KMS-11 (cell line): ENCODE results near the gene ADAMTS12.

ENCODE experiments used
- H2AFZ ChIP-seq: fragments of 200-600 bp; sonication (generic); 2 replicates; pipeline ENCODE4 v1.6.1; 2016; ENCODE audit warnings: antibody characterized with exemption, mixed run types, low read depth
- H3K27ac ChIP-seq: fragments of 200-600 bp; sonication (generic); 2 replicates; pipeline ENCODE4 v1.6.1; 2016; ENCODE audit warnings: mild to moderate bottlenecking, mixed run types
- H3K27me3 ChIP-seq: fragments of 200-600 bp; sonication (generic); 2 replicates; pipeline ENCODE4 v1.6.1; 2017; ENCODE audit warnings: mild to moderate bottlenecking, low read depth, mixed run types, moderate library complexity; ENCODE audit not compliant: insufficient read depth
- H3K36me3 ChIP-seq: fragments of 200-600 bp; sonication (generic); 2 replicates; pipeline ENCODE4 v1.6.1; 2017; ENCODE audit warnings: mild to moderate bottlenecking, mixed run types; ENCODE audit not compliant: insufficient read depth
- H3K4me1 ChIP-seq: fragments of 200-600 bp; sonication (generic); 2 replicates; pipeline ENCODE4 v1.6.1; 2016; ENCODE audit warnings: mild to moderate bottlenecking, low read depth, mixed run types; ENCODE audit not compliant: poor library complexity, severe bottlenecking
- H3K4me2 ChIP-seq: fragments of 200-600 bp; sonication (generic); 2 replicates; pipeline ENCODE4 v1.7.0; 2016; ENCODE audit warnings: mild to moderate bottlenecking, mixed run types
- H3K4me3 ChIP-seq: fragments of 200-600 bp; sonication (generic); IDR thresholded peaks from 2 replicates; pipeline ENCODE4 v1.6.1; 2017; ENCODE audit warnings: low read depth, low read length, mixed read lengths; ENCODE audit not compliant: insufficient read depth
- H3K79me2 ChIP-seq: fragments of 200-600 bp; sonication (generic); 2 replicates; pipeline ENCODE4 v1.6.1; 2016; ENCODE audit warnings: low read depth, mixed run types; ENCODE audit not compliant: insufficient read depth
- H3K9ac ChIP-seq: fragments of 200-600 bp; sonication (generic); 2 replicates; pipeline ENCODE4 v1.6.1; 2016; ENCODE audit warnings: mild to moderate bottlenecking, mixed run types
- H4K20me1 ChIP-seq: fragments of 200-600 bp; sonication (generic); 2 replicates; pipeline ENCODE4 v1.6.1; 2016; ENCODE audit warnings: mild to moderate bottlenecking, mixed run types; ENCODE audit not compliant: insufficient read depth
- CTCF ChIP-seq: fragments of 200-600 bp; sonication (generic); conservative IDR thresholded peaks from 2 replicates; pipeline ENCODE4 v1.6.1; 2017; ENCODE audit warnings: low read depth, mild to moderate bottlenecking, antibody characterized with exemption, low read length, moderate library complexity, mixed read lengths

ADAMTS12 gene

GRCh38 chr5:33781286-33781685 is 110.5 kb downstream of the ADAMTS12 start:
- Histone ChIP-seq H3K36me3 (no peaks in the 10 kb centered on the region), H3K27me3 (no peaks in the 10 kb centered on the region), H3K9ac (no peak overlapping the region), H3K27ac (no peak overlapping the region), H3K4me3 (no peak overlapping the region), H4K20me1 (no peaks in the 10 kb centered on the region), H3K79me2 (no peaks in the 10 kb centered on the region), H3K4me2 (no peak overlapping the region), H2AFZ (no peak overlapping the region), H3K4me1 (no peaks in the 10 kb centered on the region)
- no peak for TF ChIP-seq CTCF

GRCh38 chr5:33776151-33776660 is 115.6 kb downstream of the ADAMTS12 start:
- Histone ChIP-seq H3K79me2 (no peaks in the 10 kb centered on the region), H3K4me2 (no peak overlapping the region), H3K27ac (no peak overlapping the region), H3K27me3 (no peaks in the 10 kb centered on the region), H4K20me1 (no peaks in the 10 kb centered on the region), H3K9ac (no peak overlapping the region), H3K4me1 (no peaks in the 10 kb centered on the region), H2AFZ (no peak overlapping the region), H3K36me3 (no peaks in the 10 kb centered on the region), H3K4me3 (no peak overlapping the region)
- TF ChIP-seq CTCF: no peak

GRCh38 chr5:33774341-33774740 is 117.4 kb downstream of the ADAMTS12 start:
- no peaks in the 10 kb centered on the region for H4K20me1 ChIP-seq
- no peaks in the 10 kb centered on the region for H3K79me2 ChIP-seq
- no peak overlapping the region for H3K4me3 ChIP-seq
- no peaks in the 10 kb centered on the region for H3K36me3 ChIP-seq
- no peaks in the 10 kb centered on the region for H3K4me1 ChIP-seq
- TF ChIP-seq CTCF: no peak
- H3K4me2 ChIP-seq: no peak overlapping the region
- H3K27me3 ChIP-seq: no peaks in the 10 kb centered on the region
- H3K9ac ChIP-seq: no peak overlapping the region
- H2AFZ ChIP-seq: no peak overlapping the region
- no peak overlapping the region for H3K27ac ChIP-seq

DNA sequence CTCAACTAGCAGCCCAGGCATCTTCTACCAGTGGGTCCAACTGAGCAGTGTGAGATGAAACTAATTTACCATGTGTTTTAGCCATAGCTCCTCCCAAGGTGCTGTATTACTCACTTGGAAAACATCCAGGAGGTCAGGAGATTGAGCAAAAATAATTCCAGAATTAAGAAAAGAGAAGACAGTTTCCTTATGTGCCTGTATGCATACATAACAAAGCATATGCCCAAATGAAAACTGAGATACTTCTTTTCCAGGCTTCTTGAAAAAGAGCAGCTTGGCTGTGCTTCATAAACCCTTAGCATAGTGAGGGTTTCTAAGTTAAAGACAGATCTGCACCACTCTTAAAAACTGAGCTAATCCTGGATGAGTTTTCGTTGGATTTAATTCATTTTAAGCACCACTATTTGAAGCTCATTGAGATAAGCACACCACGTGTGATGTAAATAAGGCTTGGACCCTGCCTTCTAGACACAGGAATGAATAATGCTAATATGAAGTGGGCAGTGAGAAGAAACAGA is 119.4 kb downstream of the ADAMTS12 start:
- no peaks in the 10 kb centered on the region for H3K4me1 ChIP-seq
- no peak overlapping the region for H3K27ac ChIP-seq
- H3K36me3 ChIP-seq: no peaks in the 10 kb centered on the region
- no peaks in the 10 kb centered on the region for H3K27me3 ChIP-seq
- no peak overlapping the region for H2AFZ ChIP-seq
- no peak overlapping the region for H3K9ac ChIP-seq
- TF ChIP-seq CTCF: no peak
- no peak overlapping the region for H3K4me2 ChIP-seq
- H3K79me2 ChIP-seq: no peaks in the 10 kb centered on the region
- no peaks in the 10 kb centered on the region for H4K20me1 ChIP-seq
- H3K4me3 ChIP-seq: no peak overlapping the region
